ENCODE measurements around the gene CD34. TPM values are rescaled to one million over a fixed set of nuclear protein-coding genes. Genes with fewer than 3 reads are reported as not detected.

CD34 gene
- total and polyA plus RNA-seq, 8 donors: 3.2 to 31.2 (median 11.6) TPM

DNA sequence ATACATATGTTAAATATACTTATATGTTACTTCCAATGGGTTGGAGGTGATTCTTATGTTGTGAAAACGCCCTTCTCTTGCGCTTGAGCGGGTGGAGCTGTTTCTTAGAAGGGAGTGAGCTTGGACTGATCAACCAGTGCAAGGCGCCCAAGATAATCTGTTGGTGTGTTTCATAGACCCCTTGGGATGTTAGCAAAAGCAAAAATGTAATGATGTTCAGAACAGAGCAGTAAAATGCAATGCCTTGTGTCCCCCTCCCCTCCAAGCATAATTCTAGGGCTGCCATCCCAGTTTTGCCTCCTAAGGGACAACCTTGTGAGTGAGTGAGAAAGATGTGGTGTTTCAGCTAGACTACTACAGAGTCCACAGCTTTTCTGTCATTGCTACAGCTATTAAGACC is 6.2 kb upstream of the CD34 start:
- intact Hi-C loops (cut with DNase I; ENCODE audit: low total_unique reads): no loop called here
- peaks cover 0 to 20% (median under 1%) of the 10 kb centered on the region in 3 donors for H3K27me3 ChIP-seq
- no peaks in the 10 kb centered on the region for H3K36me3 ChIP-seq
- H3K4me3 ChIP-seq: no peak overlapping the region
- 88 to 94% (median 92%) methylated on average over 4 of the region's 4 CpGs for WGBS, 5 donors
- H3K9me3 ChIP-seq: no peaks in the 10 kb centered on the region
- TF ChIP-seq EP300 (IDR thresholded peaks at IDR 0.05): no peak
- TF ChIP-seq POLR2AphosphoS5 (IDR thresholded peaks at IDR 0.05): no peak
- TF ChIP-seq, protein P1, sequence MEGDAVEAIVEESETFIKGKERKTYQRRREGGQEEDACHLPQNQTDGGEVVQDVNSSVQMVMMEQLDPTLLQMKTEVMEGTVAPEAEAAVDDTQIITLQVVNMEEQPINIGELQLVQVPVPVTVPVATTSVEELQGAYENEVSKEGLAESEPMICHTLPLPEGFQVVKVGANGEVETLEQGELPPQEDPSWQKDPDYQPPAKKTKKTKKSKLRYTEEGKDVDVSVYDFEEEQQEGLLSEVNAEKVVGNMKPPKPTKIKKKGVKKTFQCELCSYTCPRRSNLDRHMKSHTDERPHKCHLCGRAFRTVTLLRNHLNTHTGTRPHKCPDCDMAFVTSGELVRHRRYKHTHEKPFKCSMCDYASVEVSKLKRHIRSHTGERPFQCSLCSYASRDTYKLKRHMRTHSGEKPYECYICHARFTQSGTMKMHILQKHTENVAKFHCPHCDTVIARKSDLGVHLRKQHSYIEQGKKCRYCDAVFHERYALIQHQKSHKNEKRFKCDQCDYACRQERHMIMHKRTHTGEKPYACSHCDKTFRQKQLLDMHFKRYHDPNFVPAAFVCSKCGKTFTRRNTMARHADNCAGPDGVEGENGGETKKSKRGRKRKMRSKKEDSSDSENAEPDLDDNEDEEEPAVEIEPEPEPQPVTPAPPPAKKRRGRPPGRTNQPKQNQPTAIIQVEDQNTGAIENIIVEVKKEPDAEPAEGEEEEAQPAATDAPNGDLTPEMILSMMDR (IDR thresholded peaks at IDR 0.05): no peak
- no peak for TF ChIP-seq POLR2A (IDR thresholded peaks at IDR 0.05)
- H3K4me1 ChIP-seq: peaks cover 5 to 14% (median 7%) of the 10 kb centered on the region in 4 donors
- DNase-seq: peak in 1 of 2 donors; percentile 40
- no peak overlapping the region for H3K27ac ChIP-seq

DNA sequence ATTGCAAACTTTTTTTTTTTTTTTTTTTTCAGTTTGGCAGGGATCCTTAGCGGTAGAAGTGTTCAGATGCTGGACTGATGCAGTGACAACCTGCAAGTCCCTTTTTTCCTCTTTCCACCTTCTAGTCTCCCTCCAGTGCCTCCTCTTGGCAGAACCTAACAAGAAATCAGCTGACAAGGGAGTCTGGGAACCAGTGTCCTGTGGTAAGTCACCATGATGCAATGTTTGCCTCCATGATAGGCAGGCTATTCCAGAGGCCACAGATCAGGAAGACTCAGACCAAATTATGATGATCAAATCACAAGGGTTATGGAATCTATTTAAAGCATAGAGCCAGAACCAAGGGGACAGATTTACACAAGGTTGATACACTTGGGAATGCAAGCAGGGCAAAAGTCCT is 3.0 kb upstream of the CD34 start:
- no peak overlapping the region for H3K4me3 ChIP-seq
- H3K27ac ChIP-seq: no peak overlapping the region
- TF ChIP-seq, protein P1 (IDR thresholded peaks at IDR 0.05): no peak
- TF ChIP-seq POLR2A (IDR thresholded peaks at IDR 0.05) (no peak), POLR2AphosphoS5 (IDR thresholded peaks at IDR 0.05) (no peak), EP300 (IDR thresholded peaks at IDR 0.05) (no peak)
- H3K36me3 ChIP-seq: no peaks in the 10 kb centered on the region
- WGBS, 5 donors: 97 to 100% (median 100%) methylated on average over 1 of the region's 1 CpG
- intact Hi-C loops (cut with DNase I; ENCODE audit: low total_unique reads): no loop called here
- H3K27me3 ChIP-seq: peaks cover 0 to 47% (median 18%) of the 10 kb centered on the region in 3 donors
- H3K4me1 ChIP-seq: peaks cover 11 to 23% (median 18%) of the 10 kb centered on the region in 4 donors
- DNase-seq: no peak
- no peaks in the 10 kb centered on the region for H3K9me3 ChIP-seq

DNA sequence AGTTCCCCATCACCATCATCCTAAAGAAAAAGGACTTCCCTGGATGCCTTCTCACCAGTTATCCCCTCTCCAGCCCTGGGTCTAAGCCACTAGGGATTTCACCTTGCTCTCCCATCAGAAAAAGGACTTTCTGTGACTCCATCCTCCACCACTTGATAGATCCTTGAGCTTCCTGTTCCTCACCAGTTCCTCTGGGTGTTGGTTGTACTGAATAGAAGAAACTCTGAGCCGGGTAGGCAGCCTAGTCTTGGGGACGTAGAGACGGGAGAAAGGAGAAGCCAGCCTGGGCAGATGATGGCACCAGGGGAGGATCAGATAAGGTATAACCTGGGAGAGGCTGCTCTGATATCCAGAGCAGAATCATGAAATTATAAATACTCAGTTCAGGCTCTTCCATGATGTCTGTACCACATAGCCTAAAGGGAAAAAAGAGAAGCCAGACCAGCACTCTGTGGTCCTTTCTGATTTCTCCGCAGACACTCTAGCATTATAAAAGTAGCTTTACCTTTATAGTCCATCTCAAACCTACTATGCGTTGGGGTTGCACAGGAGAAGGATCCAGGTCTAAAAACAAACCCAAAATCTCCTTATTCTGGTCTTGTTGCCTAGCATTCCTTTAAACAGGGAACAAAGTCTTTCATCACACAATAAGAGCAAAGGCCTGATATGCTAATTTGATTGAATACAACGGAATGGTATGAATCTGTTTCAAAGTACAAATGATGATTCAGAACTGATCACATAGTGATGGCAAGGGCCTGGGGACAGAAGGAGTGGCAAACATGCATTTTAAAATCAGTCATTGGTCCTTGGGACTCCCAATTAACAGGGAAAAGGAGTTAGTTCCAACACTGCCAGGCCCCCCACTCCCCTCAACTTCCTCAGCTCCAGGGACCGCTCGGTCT is 1.2 kb upstream of the CD34 start:
- TF ChIP-seq POLR2AphosphoS5 (IDR thresholded peaks at IDR 0.05): no peak
- DNase-seq: no peak
- no peaks in the 10 kb centered on the region for H3K36me3 ChIP-seq
- peaks cover 10 to 20% (median 14%) of the 10 kb centered on the region in 4 donors for H3K4me1 ChIP-seq
- H3K27me3 ChIP-seq: peaks cover 0 to 47% (median 18%) of the 10 kb centered on the region in 3 donors
- 60 to 74% (median 67%) methylated on average over 8 of the region's 8 CpGs for WGBS, 5 donors
- peak overlapping the region in 3 of 5 donors; percentile 44 to 84 (median 61) for H3K27ac ChIP-seq
- no peak overlapping the region for H3K4me3 ChIP-seq
- no peaks in the 10 kb centered on the region for H3K9me3 ChIP-seq
- intact Hi-C loops (cut with DNase I; ENCODE audit: low total_unique reads): no loop called here

DNA sequence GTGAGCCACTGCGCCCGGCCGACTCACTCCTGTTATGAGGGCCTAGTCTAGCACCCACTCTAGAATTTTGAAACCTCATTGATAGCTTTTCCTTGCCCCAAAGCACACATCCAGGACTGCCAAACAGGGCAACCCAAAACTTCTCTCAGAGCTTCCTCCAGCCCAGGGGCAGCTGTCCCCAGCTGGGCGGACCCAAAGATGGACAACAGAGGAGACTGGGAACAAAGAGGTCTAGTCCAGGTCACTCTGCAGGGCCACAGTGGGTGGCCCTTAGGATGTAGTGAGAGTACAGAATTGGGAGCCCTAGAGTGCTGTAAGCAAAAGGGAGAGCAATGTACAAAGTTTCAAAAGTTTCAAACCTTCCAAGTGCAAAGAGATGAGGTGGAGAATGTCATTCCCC is 1.2 kb downstream of the CD34 start:
- Histone ChIP-seq H3K4me3 (peak overlapping the region; percentile 33 to 57 (median 45)), H3K27ac (peak overlapping the region in 4 of 5 donors; percentile 41 to 84 (median 52))
- 71 to 92% (median 81%) methylated on average over 4 of the region's 4 CpGs for WGBS, 5 donors

More for the DNA sequence above, 1.2 kb downstream of the CD34 start:
- TF ChIP-seq POLR2A (IDR thresholded peaks at IDR 0.05): no peak
- TF ChIP-seq POLR2AphosphoS5 (IDR thresholded peaks at IDR 0.05): no peak
- no peak for TF ChIP-seq EP300 (IDR thresholded peaks at IDR 0.05)
- TF ChIP-seq, protein P1 (IDR thresholded peaks at IDR 0.05): no peak
- Histone ChIP-seq H3K9me3 (no peaks in the 10 kb centered on the region), H3K4me1 (peaks cover 10 to 20% (median 14%) of the 10 kb centered on the region in 4 donors), H3K36me3 (no peaks in the 10 kb centered on the region), H3K27me3 (peaks cover 0 to 47% (median 18%) of the 10 kb centered on the region in 3 donors)
- intact Hi-C loops (cut with DNase I; ENCODE audit: low total_unique reads): no loop called here
- no peak for DNase-seq

All from stomach (tissue), 9 donors.